Heart left ventricle (tissue), 16 donors: ENCODE data around the gene XBP1. TPM values are rescaled to one million over a fixed set of nuclear protein-coding genes. Genes with fewer than 3 reads are reported as not detected.

ENCODE experiments used
- ATAC-seq, 4 donors: fragments of 200-7000 bp; cut with Tn5 transposase; one replicate each; pipeline ENCODE4 v1.9.1; 2020 to 2022; ENCODE audit warnings: moderate library complexity in 4 of 4, mild to moderate bottlenecking in 3 of 4, moderate number of reproducible peaks in 1 of 4
- DNase-seq, 5 donors: peaks; one replicate each; pipeline ENCODE4 v3.0.0-alpha.2; 2020
- H3K27ac ChIP-seq, 12 donors: fragments of 200-600 bp; sonication (generic) in 4 of 12; one replicate each; pipeline versions ENCODE4 v1.5.0 to v1.8.0; 2016 to 2022; ENCODE audit warnings: mild to moderate bottlenecking in 2 of 12
- H3K27me3 ChIP-seq, 9 donors: fragments of 200-600 bp; sonication (generic) in 2 of 9; one replicate each; pipeline versions ENCODE4 v1.5.1 to v1.8.0; 2016 to 2022; ENCODE audit warnings: mild to moderate bottlenecking in 3 of 9
- H3K36me3 ChIP-seq, 9 donors: fragments of 200-600 bp; sonication (generic) in 2 of 9; one replicate each; pipeline versions ENCODE4 v1.5.0 to v1.8.0; 2018 to 2022; ENCODE audit warnings: mild to moderate bottlenecking in 2 of 9
- H3K4me1 ChIP-seq, 12 donors: fragments of 200-600 bp; sonication (generic) in 4 of 12; one replicate each; pipeline versions ENCODE4 v1.5.0 to v1.8.0; 2016 to 2022; ENCODE audit warnings: mild to moderate bottlenecking in 3 of 12
- H3K4me3 ChIP-seq, 12 donors: fragments of 200-600 bp; sonication (generic) in 4 of 12; one replicate each; pipeline versions ENCODE4 v1.5.0 to v1.8.0; 2017 to 2022; ENCODE audit warnings: mild to moderate bottlenecking in 9 of 12, moderate library complexity in 4 of 12
- H3K9me3 ChIP-seq, 12 donors: fragments of 200-600 bp; sonication (generic) in 4 of 12; one replicate each; pipeline versions ENCODE4 v1.5.0 to v1.8.0; 2016 to 2022; ENCODE audit warnings: mild to moderate bottlenecking in 1 of 12
- CTCF ChIP-seq, 12 donors: fragments of 200-600 bp; sonication (generic) in 4 of 12; IDR thresholded peaks; one replicate each; pipeline versions ENCODE4 v1.5.0 to v1.8.0; 2018 to 2022; ENCODE audit warnings: antibody characterized with exemption in 12 of 12, mild to moderate bottlenecking in 5 of 12
- POLR2A ChIP-seq, 2 donors: fragments of 450-650 bp; IDR thresholded peaks; one replicate each; pipeline ENCODE4 v1.6.1; 2017; ENCODE audit warnings: antibody characterized with exemption in 2 of 2, mild to moderate bottlenecking in 2 of 2, moderate library complexity in 2 of 2
- WGBS, 4 donors: extraction: QIAGEN DNeasy Blood & Tissue Kit in 2 of 4; methylation state at CpG; one replicate each; pipeline versions ENCODE4 v1.1.5 to v1.1.7; 2013 to 2018; 5-methylcytosine and 5-hydroxymethylcytosine counted together
- intact Hi-C, 10 donors: fragments of 100-400 bp; cut with DNase I; formaldehyde crosslinking; loops; one replicate each; pipeline versions ENCODE4 v1.11.1 to v1.14.2; 2022
- polyA plus RNA-seq, 2 donors: library from polyadenylated mRNA; stranded (reverse); fragments of 200-250 nt; gene quantifications; one replicate each; pipeline ENCODE4 v1.2.3, GENCODE V29; 2013
- total RNA-seq, 9 donors: library from RNA; depleted of rRNA in 2 of 9; stranded (reverse); fragments of >200 nt in 2 of 9; fragmentation: NEBNext Ultra II Directional in 3 of 9; extraction: Animal tissue kit (Norgen Biotek cat#: 25700) in 3 of 9; gene quantifications; one replicate each; pipeline versions ENCODE4 v1.1.0 to v1.2.4, GENCODE V29; 2016 to 2023
- donor health status: ischemic (EF 13 %, LVEDD 7.1; RV severe dilation, severe dysfunction).
- donor health status: healthy with polysubstance abuse.
- donor health status: DM: no; HTN: yes; CAD: no.
- donor health status: DM: no; HTN: no; CAD: no.
- donor health status: ischemic (EF 25% LVEDD 6.9; RV normal size, moderate dysfunction).
- donor health status: ischemic (EF 25% LVEDD 5.7; RV mildly dilated, moderate dysfunction).
- donor health status: healthy.
- donor health status: DM: yes; HTN: yes; CAD: no.
- donor health status: ischemic (EF 35%, LVEDD 5.7; RV mildly dilated, moderate dysfunction).
- donor health status: nonischemic (EF 11% LVEDD 7.7; RV severe dilation, severe dysfunction).
- donor health status: DM: yes; HTN: yes; CAD: no.
- donor health status: PGD.
- donor health status: ischemic (EF 29% LVEDD 5.4; RV normal size, mild dysfunction).
- donor health status: nonischemic (EF 23%, LVEDD 6.1; RV moderate dilation, normal function).

The XBP1 gene
- total and polyA plus RNA-seq, 11 donors: 23.8 to 160 (median 88.1) TPM

- no peak for TF ChIP-seq POLR2A (IDR thresholded peaks at IDR 0.05)
- TF ChIP-seq CTCF (IDR thresholded peaks at IDR 0.05): no peak
- DNase-seq (peak in 3 of 5 donors; percentile 29 to 55 (median 50)), ATAC-seq (peak in 3 of 4 donors; percentile 81 to 85 (median 84))
- H3K27ac ChIP-seq: peak overlapping the region in 10 of 12 donors; percentile 16 to 80 (median 38)
- peaks cover 0 to 46% (median 12%) of the 10 kb centered on the region in 12 donors for H3K4me1 ChIP-seq
- no peaks in the 10 kb centered on the region for H3K27me3 ChIP-seq
- no peak overlapping the region for H3K4me3 ChIP-seq
- WGBS, 4 donors: 83 to 88% (median 86%) methylated on average over 14 of the region's 14 CpGs
- peaks cover 0 to 17% (median 9%) of the 10 kb centered on the region in 9 donors for H3K36me3 ChIP-seq
- no peaks in the 10 kb centered on the region for H3K9me3 ChIP-seq
- intact Hi-C loops: no loop called here
Observed at GRCh38 chr22:28817919-28818859, 17.8 kb upstream of the XBP1 start.

GRCh38 chr22:28817064-28817463 is 16.7 kb upstream of the XBP1 start:
- WGBS, 4 donors: 71 to 99% (median 96%) methylated on average over 2 of the region's 2 CpGs
- H3K9me3 ChIP-seq: no peaks in the 10 kb centered on the region

GRCh38 chr22:28815729-28816128 is 15.4 kb upstream of the XBP1 start:
- H3K4me1 ChIP-seq: peaks cover 0 to 70% (median 18%) of the 10 kb centered on the region in 12 donors
- 91 to 95% (median 93%) methylated on average over 6 of the region's 6 CpGs for WGBS, 4 donors
- H3K4me3 ChIP-seq: no peak overlapping the region
- intact Hi-C loops: no loop called here
- no peak overlapping the region for H3K27ac ChIP-seq
- peaks cover 0 to 11% (median 0%) of the 10 kb centered on the region in 9 donors for H3K36me3 ChIP-seq
- no peak for DNase-seq
- TF ChIP-seq CTCF (IDR thresholded peaks at IDR 0.05): no peak
- no peak for TF ChIP-seq POLR2A (IDR thresholded peaks at IDR 0.05)
- H3K9me3 ChIP-seq: no peaks in the 10 kb centered on the region
- no peak for ATAC-seq
- H3K27me3 ChIP-seq: no peaks in the 10 kb centered on the region

More at GRCh38 chr22:28817064-28817463, 16.7 kb upstream of the XBP1 start:
- intact Hi-C loops: no loop called here
- TF ChIP-seq POLR2A (IDR thresholded peaks at IDR 0.05) (no peak), CTCF (IDR thresholded peaks at IDR 0.05) (no peak)
- Histone ChIP-seq H3K27me3 (no peaks in the 10 kb centered on the region), H3K4me1 (peaks cover 0 to 57% (median 17%) of the 10 kb centered on the region in 12 donors), H3K27ac (no peak overlapping the region), H3K36me3 (peaks cover 0 to 11% (median under 1%) of the 10 kb centered on the region in 9 donors), H3K4me3 (no peak overlapping the region)
- DNase-seq (no peak), ATAC-seq (no peak)

GRCh38 chr22:28815111-28815510 is 14.7 kb upstream of the XBP1 start:
- Histone ChIP-seq H3K36me3 (peaks cover 0 to 11% (median 0%) of the 10 kb centered on the region in 9 donors), H3K9me3 (no peaks in the 10 kb centered on the region), H3K4me1 (peaks cover 0 to 75% (median 18%) of the 10 kb centered on the region in 12 donors), H3K27ac (peak overlapping the region in 1 of 12 donors; percentile 96), H3K27me3 (no peaks in the 10 kb centered on the region), H3K4me3 (no peak overlapping the region)
- no peak for ATAC-seq
- intact Hi-C loops: no loop called here
- no peak for DNase-seq
- 60 to 72% (median 69%) methylated on average over 6 of the region's 6 CpGs for WGBS, 4 donors
- TF ChIP-seq CTCF (IDR thresholded peaks at IDR 0.05) (no peak), POLR2A (IDR thresholded peaks at IDR 0.05) (no peak)
